HG03060 (cell line): ENCODE data around the gene HERPUD2.
A peak's percentile ranks its signal among the peaks of the same experiment; 100 is the strongest.

Experiments
- ATAC-seq: cut with Tn5 transposase; IDR thresholded peaks from one replicate; pipeline ENCODE4 v1.9.1; 2021; ENCODE audit warnings: low read depth, moderate number of reproducible peaks; ENCODE audit not compliant: unreplicated experiment

Gene HERPUD2

GRCh38 chr7:35694784-35695472 is at the start of gene HERPUD2:
Gene HERPUD2 (minus strand): TSS chr7:35695135. CDS start chr7:35694330, 805 bp downstream.
- peak; percentile 70 for ATAC-seq

GRCh38 chr7:35738889-35739288 is 44.0 kb upstream of the HERPUD2 start:
- no peak for ATAC-seq

GRCh38 chr7:35736725-35737124 is 41.8 kb upstream of the HERPUD2 start:
- no peak for ATAC-seq

GRCh38 chr7:35735396-35735795 is 40.5 kb upstream of the HERPUD2 start:
- ATAC-seq = no peak

GRCh38 chr7:35734001-35734483 is 39.1 kb upstream of the HERPUD2 start:
- no peak for ATAC-seq

GRCh38 chr7:35731349-35731748 is 36.4 kb upstream of the HERPUD2 start:
- no peak for ATAC-seq

- ATAC-seq = peak; percentile 38
These were observed 34.3 kb upstream of the HERPUD2 start for GRCh38 chr7:35729061-35729783.

- ATAC-seq = no peak
These were observed 33.6 kb upstream of the HERPUD2 start for GRCh38 chr7:35728412-35729060.

- no peak for ATAC-seq
These were observed 32.6 kb upstream of the HERPUD2 start for GRCh38 chr7:35727571-35727970.

- ATAC-seq = no peak
These were observed 31.7 kb upstream of the HERPUD2 start for GRCh38 chr7:35726654-35727053.

- ATAC-seq = peak; percentile 30
These were observed 30.3 kb upstream of the HERPUD2 start for GRCh38 chr7:35725280-35725680.

GRCh38 chr7:35723011-35723410 is 28.1 kb upstream of the HERPUD2 start:
- no peak for ATAC-seq

- no peak for ATAC-seq
These were observed 27.3 kb upstream of the HERPUD2 start for GRCh38 chr7:35722054-35722849.

GRCh38 chr7:35721288-35721687 is 26.4 kb upstream of the HERPUD2 start:
- ATAC-seq = no peak

- no peak for ATAC-seq
These were observed 25.9 kb upstream of the HERPUD2 start for GRCh38 chr7:35720849-35721248.

GRCh38 chr7:35720032-35720431 is 25.1 kb upstream of the HERPUD2 start:
- ATAC-seq = no peak

- ATAC-seq = no peak
These were observed 23.1 kb upstream of the HERPUD2 start for GRCh38 chr7:35718047-35718446.

- ATAC-seq = no peak
These were observed 22.6 kb upstream of the HERPUD2 start for GRCh38 chr7:35717516-35717915.

GRCh38 chr7:35717013-35717412 is 22.1 kb upstream of the HERPUD2 start:
- no peak for ATAC-seq

- ATAC-seq = no peak
These were observed 21.3 kb upstream of the HERPUD2 start for GRCh38 chr7:35716038-35716803.
